HepG2 (cell line): ENCODE results near the gene NIFK. TPM values are rescaled to one million over a fixed set of nuclear protein-coding genes. Genes with fewer than 3 reads are reported as not detected.
A peak's percentile ranks its signal among the peaks of the same experiment; 100 is the strongest.

ENCODE experiments used
- CSRNP2 ChIP-seq: sonication (generic); formaldehyde crosslinking; conservative IDR thresholded peaks from 2 replicates; pipeline ENCODE4 v1.8.0; 2022; ENCODE audit warnings: low read depth, missing genetic modification reagents
- ERF ChIP-seq: IDR thresholded peaks from 2 replicates; pipeline ENCODE4 v1.6.1; 2018; ENCODE audit warnings: missing biosample characterization, missing genetic modification reagents
- GABPB1 ChIP-seq: IDR thresholded peaks from 2 replicates; pipeline ENCODE4 v1.6.1; 2016; ENCODE audit warnings: mild to moderate bottlenecking, missing genetic modification reagents, moderate library complexity, missing compliant biosample characterization
- HMG20A ChIP-seq: IDR thresholded peaks from 2 replicates; pipeline ENCODE4 v1.6.1; 2016; ENCODE audit warnings: borderline replicate concordance
- PCBP1 ChIP-seq: fragments of 200-400 bp; formaldehyde crosslinking; IDR thresholded peaks from 2 replicates; pipeline ENCODE4 v1.6.1; 2017; ENCODE audit warnings: mild to moderate bottlenecking, low read depth, low read length, borderline replicate concordance
- SAFB2 ChIP-seq: sonication (generic); formaldehyde crosslinking; IDR thresholded peaks from 2 replicates; pipeline ENCODE4 v1.5.1; 2020; ENCODE audit warnings: missing genetic modification reagents, low read depth, mild to moderate bottlenecking, borderline replicate concordance
- SALL1 ChIP-seq: sonication (generic); formaldehyde crosslinking; IDR thresholded peaks from 2 replicates; pipeline ENCODE4 v1.8.0; 2022; ENCODE audit warnings: mild to moderate bottlenecking, missing genetic modification reagents
- TARDBP ChIP-seq: sonication (generic); formaldehyde crosslinking; IDR thresholded peaks from 2 replicates; pipeline ENCODE4 v1.8.0; 2022; ENCODE audit warnings: mild to moderate bottlenecking, missing genetic modification reagents
- TFAP4 ChIP-seq: sonication (generic); IDR thresholded peaks from 2 replicates; pipeline ENCODE4 v1.6.1; 2016; ENCODE audit warnings: low read depth, borderline replicate concordance
- ZFP41 ChIP-seq: sonication (generic); formaldehyde crosslinking; IDR thresholded peaks from 2 replicates; pipeline ENCODE4 v1.4.0; 2020; ENCODE audit warnings: mild to moderate bottlenecking, missing genetic modification reagents, borderline replicate concordance
- ZFP62 ChIP-seq: sonication (generic); formaldehyde crosslinking; IDR thresholded peaks from 2 replicates; pipeline ENCODE4 v1.4.0; 2020; ENCODE audit warnings: missing genetic modification reagents
- ZMYM3 ChIP-seq: sonication (generic); formaldehyde crosslinking; IDR thresholded peaks from 2 replicates; pipeline ENCODE4 v1.5.1; 2020; ENCODE audit warnings: mild to moderate bottlenecking, missing genetic modification reagents
- ZNF180 ChIP-seq: sonication (generic); formaldehyde crosslinking; IDR thresholded peaks from 2 replicates; pipeline ENCODE4 v1.4.0; 2020; ENCODE audit warnings: low read depth, missing genetic modification reagents, borderline replicate concordance
- ZUFSP ChIP-seq: sonication (generic); formaldehyde crosslinking; IDR thresholded peaks from 2 replicates; pipeline ENCODE4 v1.9.0; 2021; ENCODE audit warnings: missing genetic modification reagents, mild to moderate bottlenecking, borderline replicate concordance
- ZZZ3 ChIP-seq: sonication (generic); formaldehyde crosslinking; IDR thresholded peaks from 2 replicates; pipeline ENCODE4 v1.4.0; 2020; ENCODE audit warnings: missing genetic modification reagents, mild to moderate bottlenecking, borderline replicate concordance
- polyA plus RNA-seq, 8 experiments: library from polyadenylated mRNA; depleted of rRNA in 3 of 8; stranded (reverse) in 7 of 8; unstranded in 1 of 8; fragments of >200 nt; fragmentation: Illumina TruSeq in 4 of 8; extraction: Trizol in 4 of 8; gene quantifications; 2 replicates each; pipeline versions ENCODE4 v1.2.1 to v1.2.3, GENCODE V29; 2011 to 2016; ENCODE audit warnings: low read depth in 4 of 8, missing spikeins in 1 of 8, mixed read lengths in 1 of 8; ENCODE audit not compliant: insufficient read depth in 1 of 8
- total RNA-seq, 5 experiments: library from RNA; depleted of rRNA; stranded (reverse); fragments of >200 nt; fragmentation: Illumina TruSeq; extraction: Trizol; gene quantifications; 2 replicates each; pipeline ENCODE4 v1.2.3, GENCODE V29; 2016; ENCODE audit warnings: low read depth in 1 of 5
- TF ChIP-seq, protein P1 (sequence below): sonication (generic); formaldehyde crosslinking; IDR thresholded peaks from 2 replicates; pipeline ENCODE4 v1.5.0; 2020; ENCODE audit warnings: missing genetic modification reagents, mild to moderate bottlenecking, borderline replicate concordance
- TF ChIP-seq, protein P2 (sequence below): sonication (generic); formaldehyde crosslinking; IDR thresholded peaks from 2 replicates; pipeline ENCODE4 v1.8.0; 2022; ENCODE audit warnings: mild to moderate bottlenecking, missing genetic modification reagents; ENCODE audit not compliant: insufficient replicate concordance
- TF ChIP-seq, protein P3 (sequence below): IDR thresholded peaks from 2 replicates; pipeline ENCODE4 v1.6.1; 2016; ENCODE audit warnings: low read depth
- TF ChIP-seq, protein P4 (sequence below): sonication (generic); formaldehyde crosslinking; IDR thresholded peaks from 2 replicates; pipeline ENCODE4 v1.8.1; 2023; ENCODE audit warnings: missing genetic modification reagents, inconsistent platforms, borderline replicate concordance

The NIFK gene
- total and polyA plus RNA-seq, 2 of the 13 experiments (the other 11 are each of a cell fraction or from before 2014, with no cell fraction given) = 19.6 to 105 TPM

- no peak for TF ChIP-seq CSRNP2 (CRISPR knock-in tag)
- no peak for TF ChIP-seq ZFP62 (CRISPR knock-in tag)
- TF ChIP-seq SALL1 (CRISPR knock-in tag) = peak; percentile 11; the same call in 1 of the 2 replicates
- TF ChIP-seq ZFP41 = no peak
- TF ChIP-seq HMG20A (CRISPR knock-in tag) = no peak; the same call in 1 of the 2 replicates
- TF ChIP-seq ERF (CRISPR knock-in tag) = no peak
- TF ChIP-seq PCBP1 = no peak
- no peak for TF ChIP-seq ZMYM3 (CRISPR knock-in tag)
- no peak for TF ChIP-seq ZZZ3 (CRISPR knock-in tag)
- peak; percentile 45; the same call in 1 of the 2 replicates for TF ChIP-seq TFAP4
- no peak for TF ChIP-seq ZUFSP (CRISPR knock-in tag)
- TF ChIP-seq GABPB1 (CRISPR knock-in tag) = peak; percentile 28; the same call in 1 of the 2 replicates
- TF ChIP-seq, protein P1, sequence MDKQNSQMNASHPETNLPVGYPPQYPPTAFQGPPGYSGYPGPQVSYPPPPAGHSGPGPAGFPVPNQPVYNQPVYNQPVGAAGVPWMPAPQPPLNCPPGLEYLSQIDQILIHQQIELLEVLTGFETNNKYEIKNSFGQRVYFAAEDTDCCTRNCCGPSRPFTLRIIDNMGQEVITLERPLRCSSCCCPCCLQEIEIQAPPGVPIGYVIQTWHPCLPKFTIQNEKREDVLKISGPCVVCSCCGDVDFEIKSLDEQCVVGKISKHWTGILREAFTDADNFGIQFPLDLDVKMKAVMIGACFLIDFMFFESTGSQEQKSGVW (CRISPR knock-in tag) = no peak
- TF ChIP-seq SAFB2 = no peak
- no peak for TF ChIP-seq ZNF180 (CRISPR knock-in tag)
- TF ChIP-seq, protein P2, sequence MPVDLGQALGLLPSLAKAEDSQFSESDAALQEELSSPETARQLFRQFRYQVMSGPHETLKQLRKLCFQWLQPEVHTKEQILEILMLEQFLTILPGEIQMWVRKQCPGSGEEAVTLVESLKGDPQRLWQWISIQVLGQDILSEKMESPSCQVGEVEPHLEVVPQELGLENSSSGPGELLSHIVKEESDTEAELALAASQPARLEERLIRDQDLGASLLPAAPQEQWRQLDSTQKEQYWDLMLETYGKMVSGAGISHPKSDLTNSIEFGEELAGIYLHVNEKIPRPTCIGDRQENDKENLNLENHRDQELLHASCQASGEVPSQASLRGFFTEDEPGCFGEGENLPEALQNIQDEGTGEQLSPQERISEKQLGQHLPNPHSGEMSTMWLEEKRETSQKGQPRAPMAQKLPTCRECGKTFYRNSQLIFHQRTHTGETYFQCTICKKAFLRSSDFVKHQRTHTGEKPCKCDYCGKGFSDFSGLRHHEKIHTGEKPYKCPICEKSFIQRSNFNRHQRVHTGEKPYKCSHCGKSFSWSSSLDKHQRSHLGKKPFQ (CRISPR knock-in tag) = no peak
- TF ChIP-seq, protein P3, sequence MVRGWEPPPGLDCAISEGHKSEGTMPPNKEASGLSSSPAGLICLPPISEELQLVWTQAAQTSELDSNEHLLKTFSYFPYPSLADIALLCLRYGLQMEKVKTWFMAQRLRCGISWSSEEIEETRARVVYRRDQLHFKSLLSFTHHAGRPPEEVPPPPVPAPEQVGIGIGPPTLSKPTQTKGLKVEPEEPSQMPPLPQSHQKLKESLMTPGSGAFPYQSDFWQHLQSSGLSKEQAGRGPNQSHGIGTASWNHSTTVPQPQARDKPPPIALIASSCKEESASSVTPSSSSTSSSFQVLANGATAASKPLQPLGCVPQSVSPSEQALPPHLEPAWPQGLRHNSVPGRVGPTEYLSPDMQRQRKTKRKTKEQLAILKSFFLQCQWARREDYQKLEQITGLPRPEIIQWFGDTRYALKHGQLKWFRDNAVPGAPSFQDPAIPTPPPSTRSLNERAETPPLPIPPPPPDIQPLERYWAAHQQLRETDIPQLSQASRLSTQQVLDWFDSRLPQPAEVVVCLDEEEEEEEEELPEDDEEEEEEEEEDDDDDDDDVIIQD (CRISPR knock-in tag) = no peak
- TF ChIP-seq, protein P4, sequence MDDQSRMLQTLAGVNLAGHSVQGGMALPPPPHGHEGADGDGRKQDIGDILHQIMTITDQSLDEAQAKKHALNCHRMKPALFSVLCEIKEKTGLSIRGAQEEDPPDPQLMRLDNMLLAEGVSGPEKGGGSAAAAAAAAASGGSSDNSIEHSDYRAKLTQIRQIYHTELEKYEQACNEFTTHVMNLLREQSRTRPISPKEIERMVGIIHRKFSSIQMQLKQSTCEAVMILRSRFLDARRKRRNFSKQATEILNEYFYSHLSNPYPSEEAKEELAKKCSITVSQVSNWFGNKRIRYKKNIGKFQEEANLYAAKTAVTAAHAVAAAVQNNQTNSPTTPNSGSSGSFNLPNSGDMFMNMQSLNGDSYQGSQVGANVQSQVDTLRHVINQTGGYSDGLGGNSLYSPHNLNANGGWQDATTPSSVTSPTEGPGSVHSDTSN = no peak
- TF ChIP-seq TARDBP (CRISPR knock-in tag) = no peak
These were observed 29.2 kb downstream of the NIFK start (continued) for GRCh38 chr2:121707344-121707919.
